ENCODE data around the gene CAPZB.

GRCh38 chr1:19390166-19390850, 95.0 kb downstream of the CAPZB start:
- no peak for TF ChIP-seq CTCF (conservative IDR thresholded peaks at IDR 0.05; ENCODE audit: low read length)
- no peak for TF ChIP-seq EZH2phosphoT487 (IDR thresholded peaks at IDR 0.05; ENCODE audit: borderline replicate concordance)

Measured in Loucy (cell line).